HCT116 (cell line): ENCODE measurements around the gene TNS3. TPM values are rescaled to one million over a fixed set of nuclear protein-coding genes. Genes with fewer than 3 reads are reported as not detected.

Experiments
- ATAC-seq: fragments of 200-7000 bp; cut with Tn5 transposase; 2 replicates; pipeline ENCODE4 v1.9.1; 2020; ENCODE audit warnings: mild to moderate bottlenecking, moderate library complexity
- BruUV-seq: library from RNA; stranded (reverse); fragments of 400-500 nt; replicated peaks from 2 replicates; lab custom pipeline; 2021; lab: Mats Ljungman, UMichigan
- CTCF ChIA-PET: fragments of 300-600 bp; sonication (Branson Sonifier 250); formaldehyde crosslinking; loops from one replicate; lab custom pipeline; 2021; ENCODE audit warnings: antibody characterized with exemption; lab: Charles Lee
- POLR2A ChIA-PET: fragments of 300-600, 350-600 bp; sonication (Branson Sonifier 250); formaldehyde crosslinking; loops from one replicate; lab custom pipeline; 2021; ENCODE audit warnings: antibody characterized with exemption; lab: Charles Lee
- RAD21 ChIA-PET, 2 experiments: fragments of 300-600 bp; sonication (Branson Sonifier 250); formaldehyde crosslinking; loops; one replicate each; lab custom pipeline; 2023; ENCODE audit warnings: low total read pairs in 2 of 2; ENCODE audit not compliant: uncharacterized antibody in 2 of 2, unreplicated experiment in 2 of 2, low non-redundant PET in 1 of 2; lab: Charles Lee
- DNase-seq: peaks from one replicate; pipeline ENCODE4 v3.0.0-alpha.2; 2010; ENCODE audit warnings: low read depth, low spot score
- H2AFZ ChIP-seq: fragments of 200-600 bp; shearing (Covaris generic), sonication (generic); 2 replicates; pipeline ENCODE4 v1.6.1; 2017; ENCODE audit warnings: low read depth, mixed run types, mixed read lengths, antibody characterized with exemption, low read length; ENCODE audit not compliant: poor library complexity, severe bottlenecking
- H3K27ac ChIP-seq: 2 replicates; pipeline ENCODE4 v1.5.1; 2012; ENCODE audit warnings: low read depth, low read length
- H3K27me3 ChIP-seq: fragments of 200-600 bp; sonication (generic); 2 replicates; pipeline ENCODE4 v1.6.1; 2016; ENCODE audit warnings: mixed run types, low read length, mixed read lengths; ENCODE audit not compliant: insufficient read depth
- H3K36me3 ChIP-seq, 2 experiments: fragments of 200-500 bp in 1 of 2; fragments of 200-600 bp in 1 of 2; sonication (Bioruptor generic) in 1 of 2; sonication (generic) in 1 of 2; 2 replicates each; pipeline versions ENCODE4 v1.5.1 to v1.6.1; 2014 to 2016; ENCODE audit warnings: low read length in 2 of 2, inconsistent platforms in 1 of 2, mixed read lengths in 1 of 2, mixed run types in 1 of 2; ENCODE audit not compliant: insufficient read depth in 2 of 2, control insufficient read depth in 1 of 2
- H3K4me1 ChIP-seq, 2 experiments: fragments of 200-600 bp in 1 of 2; sonication (generic) in 1 of 2; 2 replicates each; pipeline versions ENCODE4 v1.5.1 to v1.6.1; 2012 to 2017; ENCODE audit warnings: low read length in 2 of 2, inconsistent platforms in 1 of 2, mild to moderate bottlenecking in 1 of 2, mixed read lengths in 1 of 2, mixed run types in 1 of 2, moderate library complexity in 1 of 2; ENCODE audit not compliant: insufficient read depth in 2 of 2, control insufficient read depth in 1 of 2
- H3K4me2 ChIP-seq: fragments of 200-600 bp; sonication (generic); 2 replicates; pipeline ENCODE4 v1.6.1; 2017; ENCODE audit warnings: mixed run types, low read length, mixed read lengths
- H3K4me3 ChIP-seq, 2 experiments: fragments of 200-600 bp in 1 of 2; sonication (generic) in 1 of 2; replicated peaks in 1 of 2; 2 replicates each; pipeline ENCODE4 v1.5.1; 2011 to 2016; ENCODE audit warnings: low read length in 2 of 2, control low read depth in 1 of 2, low read depth in 1 of 2, mild to moderate bottlenecking in 1 of 2, mixed read lengths in 1 of 2, mixed run types in 1 of 2
- H3K79me2 ChIP-seq: fragments of 200-600 bp; sonication (generic); 2 replicates; pipeline ENCODE4 v1.6.1; 2017; ENCODE audit warnings: mild to moderate bottlenecking, mixed run types, low read length, moderate library complexity, mixed read lengths; ENCODE audit not compliant: insufficient read depth
- H3K9ac ChIP-seq: fragments of 200-600 bp; sonication (generic); 2 replicates; pipeline ENCODE4 v1.6.1; 2016; ENCODE audit warnings: low read length, mixed read lengths
- H3K9me2 ChIP-seq: fragments of 200-600 bp; sonication (generic), shearing (Covaris generic); 2 replicates; pipeline ENCODE4 v1.6.1; 2017; ENCODE audit warnings: mixed run types, mild to moderate bottlenecking, moderate library complexity; ENCODE audit not compliant: insufficient read depth
- H3K9me3 ChIP-seq, 2 experiments: fragments of 200-500 bp in 1 of 2; fragments of 200-600 bp in 1 of 2; sonication (Bioruptor generic) in 1 of 2; sonication (generic) in 1 of 2; 2 replicates each; pipeline ENCODE4 v1.6.1; 2014 to 2017; ENCODE audit warnings: low read length in 2 of 2, mixed read lengths in 2 of 2, inconsistent platforms in 1 of 2, low read depth in 1 of 2, mild to moderate bottlenecking in 1 of 2, mixed run types in 1 of 2, moderate library complexity in 1 of 2; ENCODE audit not compliant: control insufficient read depth in 1 of 2, insufficient read depth in 1 of 2
- H4K20me1 ChIP-seq: fragments of 200-600 bp; sonication (generic), shearing (Covaris generic); 2 replicates; pipeline ENCODE4 v1.6.1; 2017; ENCODE audit warnings: mixed run types, mild to moderate bottlenecking, moderate library complexity; ENCODE audit not compliant: insufficient read depth
- ATF3 ChIP-seq: IDR thresholded peaks from 2 replicates; pipeline ENCODE4 v1.6.1; 2012
- CBX3 ChIP-seq: IDR thresholded peaks from 2 replicates; pipeline ENCODE4 v1.6.1; 2012; ENCODE audit warnings: low read depth
- CTCF ChIP-seq, 3 experiments: fragments of 200-600 bp in 1 of 3; sonication (generic) in 1 of 3; IDR thresholded peaks in 2 of 3; conservative IDR thresholded peaks in 1 of 3; 2 replicates each; pipeline ENCODE4 v1.5.1; 2012 to 2017; ENCODE audit warnings: low read depth in 2 of 3, low read length in 2 of 3, antibody characterized with exemption in 1 of 3, borderline replicate concordance in 1 of 3, control low read depth in 1 of 3, mild to moderate bottlenecking in 1 of 3, mixed read lengths in 1 of 3, mixed run types in 1 of 3, moderate library complexity in 1 of 3; ENCODE audit not compliant: insufficient read depth in 1 of 3
- EGR1 ChIP-seq: IDR thresholded peaks from 2 replicates; pipeline ENCODE4 v1.6.1; 2012; ENCODE audit warnings: low read depth
- EZH2 ChIP-seq: fragments of 200-600 bp; sonication (generic); IDR thresholded peaks from 2 replicates; pipeline ENCODE4 v1.6.1; 2017; ENCODE audit warnings: antibody characterized with exemption, mixed run types
- FOSL1 ChIP-seq: IDR thresholded peaks from 2 replicates; pipeline ENCODE4 v1.6.1; 2012; ENCODE audit warnings: low read depth
- JUND ChIP-seq: IDR thresholded peaks from 2 replicates; pipeline ENCODE4 v1.6.1; 2012
- POLR2AphosphoS5 ChIP-seq: IDR thresholded peaks from 2 replicates; pipeline ENCODE4 v1.6.1; 2011; ENCODE audit warnings: mild to moderate bottlenecking, low read depth, low read length, moderate library complexity
- SP1 ChIP-seq: IDR thresholded peaks from 2 replicates; pipeline ENCODE4 v1.6.1; 2012; ENCODE audit warnings: low read depth
- SRF ChIP-seq: IDR thresholded peaks from 2 replicates; pipeline ENCODE4 v1.6.1; 2012; ENCODE audit warnings: low read depth
- intact Hi-C: fragments of 100-400 bp; cut with micrococcal nuclease; formaldehyde crosslinking; loops from 2 replicates; pipeline ENCODE4 v1.10.0; 2022
- total RNA-seq: library from RNA; stranded (reverse); gene quantifications from one replicate; pipeline ENCODE4 v1.2.1, GENCODE V29; 2021; ENCODE audit not compliant: unreplicated experiment

TNS3 gene
- total RNA-seq, 1 experiment from 2014 or later, result 9.1 TPM

GRCh38 chr7:47484457-47484856 is 97.5 kb downstream of the TNS3 start:
- no TSS peak for BruUV-seq
- Histone ChIP-seq H3K4me2 (no peak overlapping the region), H3K36me3 (no peaks in the 10 kb centered on the region), H3K79me2 (no peaks in the 10 kb centered on the region), H3K27ac (no peak overlapping the region), H3K4me1 (peaks cover 41% of the 10 kb centered on the region in 2 experiments), H2AFZ (no peak overlapping the region), H3K9ac (no peak overlapping the region), H3K9me3 (no peaks in the 10 kb centered on the region), H3K27me3 (no peaks in the 10 kb centered on the region), H3K9me2 (no peaks in the 10 kb centered on the region), H3K4me3 (no peak overlapping the region), H4K20me1 (no peaks in the 10 kb centered on the region)
- ChIA-PET RAD21 (no interaction called here), CTCF (interaction anchor here (1.5 kb wide), 1 partner anchor 218 kb away, joined by 3 read pairs; no protein-coding TSS in a partner anchor), POLR2A (no interaction called here)
- no peak for DNase-seq
- intact Hi-C loops, result no loop called here
- ATAC-seq, result no peak
- TF ChIP-seq SRF, result no peak
- no peak for TF ChIP-seq POLR2AphosphoS5
- TF ChIP-seq CBX3, result no peak
- no peak for TF ChIP-seq ATF3
- no peak for TF ChIP-seq CTCF (IDR thresholded peaks at IDR 0.05 in 2 of 3, conservative IDR thresholded peaks at IDR 0.05 in 1 of 3; ENCODE audit: borderline replicate concordance in 1 of 3, insufficient read depth in 1 of 3, low read depth in 2 of 3, low read length in 2 of 3)
- TF ChIP-seq SP1, result no peak
- no peak for TF ChIP-seq EGR1
- TF ChIP-seq EZH2, result no peak
- TF ChIP-seq FOSL1, result no peak
- no peak for TF ChIP-seq JUND
- TF ChIP-seq, all 23 proteins: peak for 0
